HG03575 (cell line): ENCODE measurements around the gene GRB2.

Source experiments
- ATAC-seq: cut with Tn5 transposase; IDR thresholded peaks from one replicate; pipeline ENCODE4 v1.9.1; 2021; ENCODE audit not compliant: unreplicated experiment, insufficient number of reproducible peaks, low FRiP score; ENCODE audit errors: extremely low read depth

Gene GRB2

DNA sequence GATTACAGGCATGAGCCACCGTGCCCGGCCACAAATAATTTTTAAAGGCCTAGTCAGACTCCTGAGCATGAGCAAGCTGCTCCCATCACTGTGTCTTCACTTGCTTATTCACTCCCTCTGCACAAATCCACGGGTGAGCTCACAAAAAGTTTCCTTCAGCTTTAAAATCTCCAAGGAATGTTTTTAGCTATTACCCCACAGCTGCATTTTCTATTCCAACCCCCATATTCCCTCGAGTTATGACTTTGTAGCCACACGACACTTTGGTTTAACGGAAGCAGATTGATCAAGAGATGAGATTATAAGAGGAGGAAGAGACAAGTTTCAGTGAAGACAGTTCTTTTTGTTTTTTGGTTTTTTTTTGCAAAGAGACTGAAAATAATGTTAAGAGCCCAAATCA is 67.1 kb downstream of the GRB2 start:
- no peak for ATAC-seq

- no peak for ATAC-seq
Observed at GRCh38 chr17:75335315-75335714, 70.2 kb downstream of the GRB2 start.

GRCh38 chr17:75334723-75335122 is 70.8 kb downstream of the GRB2 start:
- no peak for ATAC-seq

- no peak for ATAC-seq
Observed at GRCh38 chr17:75331671-75332070, 73.8 kb downstream of the GRB2 start.

- no peak for ATAC-seq
Observed at GRCh38 chr17:75327757-75328156, 77.7 kb downstream of the GRB2 start.

DNA sequence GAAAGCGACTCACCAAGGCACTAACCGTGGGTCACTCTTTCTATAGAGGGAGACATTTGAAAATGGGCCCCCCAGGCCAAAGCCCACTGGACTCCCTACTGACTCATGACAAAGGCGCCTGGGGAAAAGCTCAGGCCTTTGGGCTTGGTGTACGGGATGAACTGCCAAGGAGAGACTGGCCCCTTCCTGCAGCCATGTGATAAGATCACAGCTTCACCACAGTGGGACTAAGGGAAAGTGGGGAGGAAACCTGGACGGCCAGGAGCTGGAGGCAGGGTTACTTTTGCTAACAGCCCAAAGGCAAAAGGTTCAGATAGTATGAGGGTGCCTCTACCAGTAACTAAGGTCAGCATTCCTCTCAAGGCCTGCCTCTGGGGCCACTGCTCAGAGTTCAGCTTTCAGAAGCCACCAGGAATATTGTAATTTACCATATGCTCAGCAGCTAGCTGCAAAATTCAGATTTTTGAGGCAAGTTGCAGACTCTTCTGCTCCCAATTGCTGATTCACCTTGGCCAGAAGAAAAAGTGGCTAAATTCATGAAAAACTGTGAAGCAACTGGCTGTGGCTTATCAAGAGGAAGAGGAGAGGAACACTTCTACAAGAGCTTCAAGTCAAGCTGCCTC is 79.1 kb downstream of the GRB2 start:
- ATAC-seq: no peak

GRCh38 chr17:75325827-75326225 is 79.7 kb downstream of the GRB2 start:
- ATAC-seq: no peak

GRCh38 chr17:75325348-75325747 is 80.1 kb downstream of the GRB2 start:
- ATAC-seq: no peak

- ATAC-seq: no peak
Observed at GRCh38 chr17:75321506-75321905, 84.0 kb downstream of the GRB2 start.

DNA sequence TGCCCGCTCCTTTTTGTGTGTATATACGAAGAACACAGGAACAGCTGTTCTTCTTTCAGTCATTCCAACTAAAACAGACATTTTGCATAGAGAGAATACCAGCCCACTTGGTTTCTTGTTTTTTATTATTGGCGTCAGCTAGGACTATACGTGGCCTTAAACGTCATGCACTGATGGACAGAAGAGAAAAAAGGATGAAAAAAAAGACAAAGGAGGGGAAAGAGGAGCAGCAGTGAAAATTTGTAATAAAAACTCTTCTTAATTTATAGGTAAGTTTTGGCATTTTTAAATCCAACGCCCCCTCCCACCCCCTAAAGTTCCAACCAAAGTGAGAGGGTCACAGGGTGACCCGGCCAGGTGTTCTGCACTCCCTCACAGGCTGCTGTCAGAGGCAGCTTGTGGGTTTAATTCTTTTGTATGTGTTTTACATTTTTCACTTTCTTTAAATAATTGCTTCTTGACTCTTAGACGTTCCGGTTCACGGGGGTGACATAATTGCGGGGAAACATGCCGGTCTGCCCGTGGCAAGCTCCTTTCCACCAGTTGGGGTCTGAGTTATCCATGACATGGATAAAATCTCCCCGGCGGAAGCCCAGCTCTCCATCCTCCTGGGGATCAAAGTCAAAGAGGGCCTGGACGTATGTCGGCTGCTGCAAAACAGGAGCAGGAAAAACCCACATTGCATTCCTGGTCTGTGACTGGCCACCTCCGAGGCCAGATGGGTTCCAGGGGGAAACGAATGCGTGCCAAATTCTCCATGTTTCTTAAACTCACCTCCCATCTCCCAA is 85.4 kb downstream of the GRB2 start:
- no peak for ATAC-seq

GRCh38 chr17:75318615-75319222 is 86.8 kb downstream of the GRB2 start:
- ATAC-seq: no peak

DNA sequence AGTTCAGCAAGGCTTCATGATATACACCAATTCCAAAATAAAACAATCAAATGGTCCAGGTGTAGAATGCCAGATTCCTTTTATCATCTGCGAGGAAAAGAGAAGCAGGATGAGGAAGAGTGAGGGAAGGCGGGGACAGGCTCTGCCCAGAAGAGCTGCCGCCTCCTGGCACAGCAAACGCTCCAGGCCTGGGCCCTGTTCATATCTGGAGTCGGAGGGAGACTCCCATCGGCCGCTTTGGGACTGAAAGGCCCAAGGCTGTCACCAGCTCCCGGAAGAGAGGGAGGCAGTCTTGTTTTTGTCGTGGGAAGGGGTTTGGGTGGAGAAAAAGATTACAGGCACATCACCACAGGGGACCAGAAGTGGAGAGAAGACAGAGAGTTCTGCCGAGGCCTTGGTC is 87.3 kb downstream of the GRB2 start:
- no peak for ATAC-seq

- ATAC-seq: no peak
Observed at GRCh38 chr17:75317671-75318070, 87.8 kb downstream of the GRB2 start.

DNA sequence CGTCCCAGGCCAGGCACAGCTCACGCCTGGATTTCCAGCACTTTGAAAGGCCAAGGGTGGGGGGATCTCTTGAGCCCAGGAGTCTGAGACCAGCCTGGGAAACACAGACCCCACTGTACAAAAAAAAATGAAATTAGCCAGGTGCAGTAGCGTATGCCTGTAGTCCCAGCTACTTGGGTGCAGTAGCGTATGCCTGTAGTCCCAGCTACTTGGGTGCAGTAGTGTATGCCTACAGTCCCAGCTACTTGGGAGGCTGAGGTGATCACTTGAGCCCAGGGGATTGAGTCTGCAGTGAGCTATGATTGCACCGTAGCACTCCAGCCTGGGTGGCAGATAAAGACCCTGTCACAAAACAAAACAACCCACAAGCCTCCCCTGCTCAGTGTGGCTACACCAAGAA is 89.2 kb downstream of the GRB2 start:
- no peak for ATAC-seq

DNA sequence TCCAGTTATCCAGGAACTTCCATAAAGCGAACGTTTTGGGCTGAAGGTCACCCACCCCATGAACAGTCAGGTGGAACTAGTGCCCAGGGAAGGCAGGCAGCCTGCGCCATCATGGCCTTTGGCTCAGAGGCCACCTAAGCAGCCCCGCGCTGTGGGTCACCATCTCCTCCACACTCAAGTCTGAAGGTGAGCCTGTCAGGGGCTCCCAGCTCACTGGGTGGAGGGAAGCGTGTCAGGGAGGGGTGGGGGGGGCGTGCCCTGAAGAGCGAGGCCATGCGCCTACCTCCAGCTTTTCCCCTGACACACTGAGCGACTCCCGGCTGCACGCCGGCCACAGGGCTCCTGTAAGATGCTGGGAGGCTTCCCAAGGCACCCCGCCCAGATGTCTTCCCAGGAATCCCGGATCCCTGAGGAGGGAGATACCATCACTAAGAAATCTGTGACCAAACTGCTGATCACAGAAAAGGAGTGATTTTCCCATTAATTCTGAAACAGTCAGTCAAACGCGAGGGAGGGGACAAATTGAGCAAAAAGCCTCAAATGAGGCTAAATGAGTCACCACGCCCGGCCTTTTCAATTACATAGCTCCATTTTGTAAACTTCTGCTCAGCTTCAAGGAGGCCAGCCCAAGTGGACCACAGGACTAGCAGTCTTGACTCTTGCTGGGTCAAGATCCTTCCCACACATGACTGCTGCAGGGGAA is 89.8 kb downstream of the GRB2 start:
- no peak for ATAC-seq

- ATAC-seq: no peak
Observed at GRCh38 chr17:75313941-75314551, 91.4 kb downstream of the GRB2 start.

DNA sequence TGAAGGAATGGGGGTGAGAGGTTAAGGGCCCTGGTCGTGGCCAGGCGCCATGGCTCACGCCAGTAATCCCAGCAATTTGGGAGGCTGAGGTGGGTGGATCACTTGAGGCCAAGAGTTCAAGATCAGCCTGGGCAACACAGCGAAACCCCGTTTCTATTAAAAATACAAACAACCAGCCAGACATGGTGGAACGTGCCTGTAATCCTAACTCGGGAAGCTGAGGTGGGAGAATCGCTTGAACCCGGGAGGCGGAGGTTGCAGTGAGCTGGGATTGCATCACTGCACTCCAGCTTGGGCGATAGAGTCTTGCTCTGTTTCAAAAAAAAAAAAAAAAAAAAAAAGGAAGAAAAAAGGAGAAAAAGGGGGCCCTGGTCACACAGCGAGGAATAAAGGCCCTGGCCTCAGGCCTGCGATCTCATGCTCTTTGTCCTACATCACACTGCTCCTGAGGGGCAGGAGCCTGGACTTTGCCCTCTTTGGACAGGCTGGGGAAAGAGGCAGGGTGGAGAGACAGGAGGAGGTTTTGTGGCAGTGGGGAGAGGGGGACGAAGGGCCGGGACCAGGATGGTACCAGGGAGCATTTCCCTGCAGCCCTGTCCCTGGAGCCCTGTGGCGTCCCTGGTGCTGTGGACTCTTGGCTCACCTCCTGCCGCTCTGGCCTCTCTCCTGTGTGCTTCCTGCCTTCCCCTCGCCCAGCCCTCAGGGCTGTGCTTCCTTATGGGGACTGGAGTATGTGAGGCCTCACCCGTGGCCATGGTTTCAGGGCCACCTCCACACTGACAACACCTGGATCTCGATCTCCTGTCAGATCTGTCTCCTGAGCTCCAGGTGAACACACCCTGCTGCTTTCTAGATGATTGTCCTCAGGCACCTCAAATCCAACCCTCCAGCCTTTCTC is 96.5 kb downstream of the GRB2 start:
- ATAC-seq: no peak

GRCh38 chr17:75307957-75308731 is 97.3 kb downstream of the GRB2 start:
- no peak for ATAC-seq
